HG02973 (cell line): Measurements from ENCODE around the gene CHST3.
"Not testable (repeated sequence)": the region's sequence is repeated elsewhere in the genome, so short reads cannot be mapped to it uniquely, and the experiment has no call there.

ENCODE experiments used
- ATAC-seq: cut with Tn5 transposase; IDR thresholded peaks from one replicate; pipeline ENCODE4 v1.9.1; 2021; ENCODE audit warnings: moderate library complexity; ENCODE audit not compliant: unreplicated experiment

CHST3 gene

DNA sequence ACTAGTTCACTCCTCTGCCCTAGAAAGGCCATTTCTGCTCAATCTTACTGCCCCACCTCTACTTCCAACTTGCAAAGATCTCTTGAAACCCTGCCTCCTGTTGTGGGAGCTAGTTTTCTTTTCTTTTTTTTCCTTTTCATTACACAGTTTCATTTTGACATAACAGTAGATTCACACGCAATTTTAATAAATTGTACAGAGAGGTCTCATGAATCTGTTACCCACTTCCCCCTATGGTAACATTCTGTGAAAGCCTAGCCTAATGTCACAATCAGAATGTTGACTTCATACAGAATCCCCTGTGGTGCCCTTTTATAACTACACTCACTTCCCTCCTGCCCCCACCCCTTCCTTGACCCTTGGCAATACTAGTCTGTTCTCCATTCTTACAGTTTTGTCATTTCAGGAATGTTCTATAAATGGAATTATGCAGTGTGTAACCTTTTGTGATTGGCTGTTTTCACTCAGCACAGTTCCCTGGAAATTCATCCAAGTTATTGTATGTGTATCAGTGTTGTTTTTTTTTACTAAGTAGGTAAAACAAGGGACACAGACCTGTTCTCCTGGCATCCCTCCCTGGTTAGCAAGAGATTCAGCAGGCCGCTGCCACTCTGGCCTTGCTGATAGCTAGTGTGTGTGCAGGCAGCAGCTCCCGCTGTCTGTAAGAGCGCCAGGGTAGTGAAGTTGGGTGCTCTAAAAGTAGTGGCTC is 21.5 kb downstream of the CHST3 start:
- no peak for ATAC-seq

DNA sequence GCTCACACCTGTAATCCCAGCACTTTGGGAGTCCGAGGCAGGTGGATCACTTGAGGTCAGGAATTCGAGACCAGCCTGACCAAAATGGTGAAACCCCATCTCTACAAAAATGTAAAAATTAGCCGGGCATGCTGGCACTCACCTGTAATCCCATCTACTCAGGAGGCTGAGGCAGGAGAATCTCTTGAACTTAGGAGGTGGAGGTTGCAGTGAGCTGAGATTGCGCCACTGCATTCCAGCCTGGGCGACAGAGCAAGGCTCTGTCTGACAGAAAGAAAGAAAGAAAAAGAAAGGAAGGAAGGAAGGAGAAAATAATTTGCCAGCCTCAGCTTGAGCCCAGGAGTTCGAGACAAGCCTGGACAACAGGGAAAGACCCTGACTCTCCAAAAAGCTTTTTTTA is 24.7 kb downstream of the CHST3 start:
- ATAC-seq = not testable (repeated sequence)

DNA sequence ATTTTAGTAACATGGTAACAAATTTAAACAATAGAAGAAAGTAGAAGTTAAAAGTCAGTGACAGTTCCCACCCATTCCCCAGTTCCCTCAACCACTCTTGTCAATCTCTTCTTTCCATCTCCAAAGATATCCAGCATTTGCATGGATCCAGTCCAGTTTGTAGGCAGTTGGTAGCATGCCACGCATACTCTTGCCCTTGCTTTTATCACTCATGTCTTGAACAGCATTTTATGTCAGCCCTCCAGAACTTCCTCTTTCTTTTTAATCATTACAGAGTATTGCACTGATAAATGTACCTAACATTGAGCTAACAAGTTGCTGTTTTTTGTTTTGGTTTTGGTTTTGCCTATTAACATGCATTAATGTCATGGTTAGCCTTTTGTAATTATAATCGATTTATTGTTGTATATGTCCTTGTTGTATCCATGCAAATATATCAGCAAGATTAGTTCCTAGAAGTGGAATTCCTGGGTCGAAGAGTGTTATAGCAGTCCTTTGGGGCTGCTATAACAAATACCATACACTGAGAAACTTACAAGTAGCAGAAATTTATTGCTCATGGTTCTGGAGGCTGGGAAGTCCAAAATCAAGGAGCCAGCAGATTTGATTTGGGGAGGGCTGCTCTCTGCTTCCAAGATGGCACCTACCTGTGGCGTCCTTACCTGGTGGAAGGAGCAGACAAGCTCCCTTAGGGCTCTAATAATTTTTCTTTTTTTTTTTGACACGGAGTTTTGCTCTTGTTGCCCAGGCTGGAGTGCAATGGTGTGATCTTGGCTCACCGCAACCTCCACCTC is 25.7 kb downstream of the CHST3 start:
- ATAC-seq = no peak

DNA sequence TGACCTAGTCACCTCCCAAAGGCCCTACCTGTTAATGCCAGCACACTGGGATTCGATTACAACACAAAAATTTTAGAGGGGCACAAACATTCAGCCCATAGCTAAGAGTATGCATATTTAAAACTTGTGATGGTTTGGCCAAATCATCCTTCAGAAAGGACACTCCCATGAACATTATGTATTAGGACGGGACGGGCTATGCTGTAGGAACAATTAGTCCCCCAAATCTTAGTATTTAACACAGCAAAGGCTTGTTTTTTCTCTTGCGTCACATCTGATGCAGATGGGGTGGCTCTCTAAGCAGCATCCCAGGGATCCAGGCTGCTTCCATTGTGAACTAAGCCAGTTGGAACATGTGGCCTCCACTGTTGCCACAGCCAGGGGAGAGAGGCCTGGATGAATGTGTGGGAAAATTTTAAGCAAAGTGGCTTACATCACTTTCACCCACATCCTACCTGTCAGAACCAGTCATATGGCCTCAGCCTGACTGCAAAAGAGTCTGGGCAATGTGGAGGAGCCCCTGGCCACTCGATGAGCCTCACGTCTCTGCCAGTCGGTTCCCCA is 26.6 kb downstream of the CHST3 start:
- no peak for ATAC-seq

DNA sequence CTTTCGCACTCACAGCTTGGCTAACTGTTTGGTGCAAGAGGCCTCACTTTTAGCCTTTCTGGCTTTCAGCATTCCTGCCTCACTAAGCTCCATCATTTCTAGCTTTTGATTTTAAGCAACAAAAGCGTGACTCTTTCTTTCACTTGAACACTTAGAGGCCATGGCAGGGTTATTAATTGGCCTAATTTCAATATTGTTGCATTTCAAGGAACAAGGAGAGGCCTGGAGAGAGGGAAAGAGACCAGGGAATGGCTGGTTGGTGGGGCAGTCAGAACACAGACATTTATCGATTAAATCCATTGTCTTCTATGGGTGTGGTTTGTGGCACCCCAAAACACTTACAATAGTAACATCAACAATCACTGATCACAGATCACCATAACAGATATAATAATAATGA is 31.3 kb downstream of the CHST3 start:
- no peak for ATAC-seq

DNA sequence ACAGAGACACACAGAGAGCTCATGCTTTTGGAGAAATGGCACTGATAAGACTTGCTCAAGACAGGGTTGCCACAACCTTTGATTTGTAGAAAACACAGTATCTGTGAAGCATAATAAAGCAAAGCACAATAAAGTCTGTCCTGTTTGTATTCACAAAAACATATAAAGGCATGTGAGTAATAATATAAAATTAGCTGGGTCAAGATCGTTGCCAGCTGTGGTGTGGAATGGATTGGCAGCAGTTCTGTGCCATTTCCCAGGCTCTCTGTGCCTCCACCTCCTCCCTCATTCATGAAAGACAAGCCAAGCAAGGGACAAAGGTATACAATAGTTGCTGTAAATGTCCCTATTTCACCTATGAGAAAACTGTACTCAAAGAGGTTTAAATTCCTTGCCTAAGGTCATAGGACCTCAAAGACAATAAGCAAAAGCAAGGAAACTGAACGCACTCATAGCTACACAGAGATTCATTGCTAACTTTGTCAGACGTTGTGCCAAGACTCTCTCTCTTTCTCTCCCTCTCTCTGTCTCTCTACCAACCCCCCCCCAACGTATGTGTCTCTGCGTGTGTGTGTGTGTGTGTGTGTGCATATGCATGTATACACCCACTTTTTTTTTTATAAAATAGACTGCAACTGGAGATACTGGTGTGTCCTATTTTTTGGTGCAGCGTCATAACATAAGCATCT is 31.8 kb downstream of the CHST3 start:
- ATAC-seq = no peak

DNA sequence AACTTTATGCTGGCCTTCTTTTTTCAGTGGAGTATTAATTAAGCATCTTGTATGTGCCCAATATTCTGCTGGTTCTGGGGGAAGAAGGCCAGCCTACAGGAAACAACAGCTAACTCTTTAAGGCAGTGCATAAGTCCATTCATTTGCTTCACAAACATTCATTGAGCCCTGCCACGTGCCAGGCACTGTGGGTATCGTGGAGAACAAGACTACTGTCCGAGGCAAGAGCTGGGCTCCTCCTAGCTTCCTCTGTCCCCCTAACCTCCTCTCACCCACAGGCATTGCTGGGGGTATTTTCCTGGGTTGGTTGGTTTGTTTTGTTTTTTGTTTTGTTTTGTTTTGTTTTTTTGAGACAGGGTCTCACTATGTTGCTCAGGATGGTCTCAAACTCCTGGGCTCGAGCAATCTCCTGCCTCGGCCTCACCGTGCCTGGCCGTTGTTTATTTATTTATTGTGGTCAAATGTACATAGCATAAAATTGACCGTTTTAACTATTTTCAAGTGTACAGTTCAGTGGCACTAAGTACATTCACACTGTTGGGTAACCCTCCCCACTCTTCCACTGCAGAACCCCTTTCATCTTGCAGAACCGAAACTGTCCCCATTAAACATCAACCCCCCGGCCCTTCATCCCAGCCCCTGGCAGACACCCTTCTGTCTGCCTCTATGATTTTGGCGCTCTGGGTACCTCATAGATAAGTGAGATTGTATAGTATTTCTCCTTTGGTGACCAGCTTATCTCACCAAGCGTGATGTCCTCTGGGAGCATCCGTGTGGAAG is 32.6 kb downstream of the CHST3 start:
- ATAC-seq = no peak

DNA sequence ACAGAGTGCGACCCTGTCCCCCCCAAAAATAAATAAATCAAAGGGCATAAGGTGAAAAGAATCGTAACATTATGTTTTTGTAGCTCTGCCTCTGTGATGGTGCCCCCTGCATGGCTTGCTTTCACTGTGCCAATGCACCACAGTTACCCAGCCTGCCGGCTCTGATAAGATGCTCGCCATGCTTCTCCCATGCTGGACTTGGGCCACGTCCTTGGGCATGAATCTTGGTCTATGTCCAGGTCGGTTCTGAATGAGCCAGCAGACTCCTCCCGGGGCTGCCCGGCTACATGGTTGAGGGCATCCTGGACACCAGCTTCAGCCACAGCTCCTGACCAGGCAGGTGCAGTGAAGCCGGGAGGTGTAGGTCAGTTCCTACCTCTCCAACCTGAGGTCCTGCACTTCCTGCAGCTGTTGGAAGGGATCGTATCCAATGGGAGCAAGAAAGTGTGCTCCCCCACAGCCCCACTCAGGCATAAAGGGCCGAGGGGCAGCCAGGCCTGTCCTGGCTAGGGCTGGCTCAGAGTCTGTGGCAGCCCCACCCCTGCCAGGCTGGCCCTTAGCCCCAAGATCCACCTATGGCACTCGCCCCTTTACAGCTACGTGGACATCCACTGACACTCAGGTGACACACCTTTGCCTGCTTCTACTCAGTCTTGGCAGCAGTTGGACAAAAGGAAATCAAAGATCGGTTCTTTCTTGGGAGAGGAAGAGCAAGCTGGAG is 34.1 kb downstream of the CHST3 start:
- no peak for ATAC-seq

DNA sequence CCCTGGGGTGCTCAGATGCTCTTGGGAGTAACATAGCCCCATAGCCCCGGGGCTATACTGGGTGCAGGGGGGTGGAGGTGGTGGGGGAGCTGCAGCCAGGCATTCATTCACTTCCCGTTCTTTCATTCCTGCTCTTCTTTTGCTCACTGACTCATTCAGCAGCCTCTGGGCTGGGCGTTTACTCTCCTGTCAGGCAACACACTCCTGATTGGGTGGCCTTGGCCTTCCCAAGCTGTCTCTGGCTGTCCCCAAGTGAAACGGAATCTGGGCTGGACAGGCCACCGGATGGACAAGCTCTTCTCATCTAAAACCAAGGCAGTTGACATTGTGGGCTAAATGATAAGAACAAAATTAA is 34.6 kb downstream of the CHST3 start:
- ATAC-seq = no peak

DNA sequence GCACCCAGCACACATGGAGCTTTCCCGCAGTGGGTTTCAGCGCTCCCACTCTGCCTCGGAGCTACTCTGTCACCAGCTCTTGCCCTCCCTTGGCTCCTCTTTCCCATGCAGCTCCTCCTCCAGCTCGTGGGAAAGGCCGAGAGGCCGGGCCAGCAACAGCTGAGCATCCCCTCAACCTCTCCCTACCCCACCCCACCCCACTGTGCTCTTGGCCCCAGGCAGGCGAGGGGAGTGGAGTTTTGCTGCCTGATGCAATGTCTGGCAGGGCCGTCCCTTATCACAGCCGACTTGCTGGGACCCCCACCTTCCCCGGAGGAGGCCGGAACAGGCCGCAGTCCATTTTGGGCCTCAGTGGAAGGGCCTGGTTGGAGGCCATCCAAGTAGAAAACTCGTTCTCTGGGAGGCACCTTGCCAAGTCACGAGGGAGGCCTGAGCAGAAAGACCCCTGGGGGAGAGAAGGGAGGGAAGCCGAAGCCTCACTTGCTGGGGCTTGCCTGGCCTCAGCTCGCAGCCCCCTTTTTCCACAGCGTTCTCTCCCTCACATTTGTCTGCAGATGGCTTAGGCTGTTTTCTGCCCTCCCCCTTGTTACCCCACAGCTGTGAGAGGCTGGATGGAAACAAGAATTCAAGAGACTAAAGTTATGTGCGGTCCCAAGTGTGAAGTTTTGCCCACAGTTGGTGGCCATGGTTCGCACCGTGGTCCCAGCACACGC is 35.3 kb downstream of the CHST3 start:
- ATAC-seq = no peak

DNA sequence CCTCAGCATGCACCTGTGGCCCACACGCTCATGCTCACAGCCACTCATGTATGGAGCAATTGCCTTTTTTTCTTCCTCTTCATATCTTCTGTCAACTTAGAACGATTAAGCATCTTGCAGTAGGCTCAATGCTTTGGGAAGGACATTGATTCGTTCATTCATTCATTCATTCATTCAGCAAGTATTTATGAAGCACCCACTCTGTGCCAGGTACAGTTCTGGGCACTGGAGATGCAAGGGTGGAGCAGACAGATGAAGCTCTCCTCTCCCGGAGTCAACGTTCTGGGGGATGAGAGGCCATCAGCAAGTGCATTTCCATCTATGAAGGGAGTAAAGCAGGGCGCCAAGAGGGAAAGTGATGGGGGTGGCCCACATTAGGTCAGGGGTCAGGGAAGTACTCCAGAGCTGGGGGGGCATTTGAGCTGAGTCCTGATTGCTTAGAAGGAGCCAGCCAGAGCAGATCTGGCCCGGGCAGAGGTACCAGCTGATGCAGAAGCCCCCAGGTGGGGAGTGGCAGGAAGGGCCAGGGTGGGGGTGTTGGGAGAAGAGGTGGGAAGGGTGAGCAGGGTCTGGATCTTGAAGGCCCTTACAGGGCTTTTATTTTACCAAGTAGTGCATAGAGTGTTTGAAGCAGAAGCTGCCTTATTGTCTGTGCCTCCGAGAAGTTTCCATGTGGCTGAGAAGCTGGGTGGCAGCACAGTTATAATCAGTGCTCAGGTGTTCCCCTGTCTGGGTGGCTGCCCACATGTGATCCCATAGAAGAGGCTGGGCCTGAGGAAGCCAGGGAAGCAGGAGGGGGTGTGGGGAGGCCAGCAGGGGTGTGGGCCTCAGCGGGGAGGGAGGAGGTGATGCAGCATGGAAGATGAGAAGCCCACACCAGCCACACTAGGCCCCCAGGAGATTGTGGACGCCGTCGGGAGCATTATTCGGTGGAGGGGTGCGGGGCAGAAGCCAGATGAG is 36.2 kb downstream of the CHST3 start:
- ATAC-seq = no peak

DNA sequence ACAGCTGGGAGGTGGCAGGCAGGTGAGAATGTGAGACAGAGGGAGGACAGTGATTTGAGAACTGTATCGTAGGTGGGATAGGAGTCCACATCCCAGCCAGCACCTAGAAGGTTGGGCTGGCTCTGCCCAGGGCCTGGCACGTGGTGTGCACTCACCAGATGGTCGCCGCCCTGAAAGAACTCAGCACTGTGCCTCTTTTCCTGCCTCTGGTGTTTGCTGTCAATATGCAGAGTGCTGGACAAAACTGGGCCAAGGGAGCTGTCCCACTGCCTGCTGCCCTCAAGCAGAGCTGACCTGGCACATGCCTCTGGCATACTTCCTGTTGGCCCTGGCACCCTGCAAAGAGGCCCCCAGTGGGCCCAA is 36.8 kb downstream of the CHST3 start:
- ATAC-seq = no peak

DNA sequence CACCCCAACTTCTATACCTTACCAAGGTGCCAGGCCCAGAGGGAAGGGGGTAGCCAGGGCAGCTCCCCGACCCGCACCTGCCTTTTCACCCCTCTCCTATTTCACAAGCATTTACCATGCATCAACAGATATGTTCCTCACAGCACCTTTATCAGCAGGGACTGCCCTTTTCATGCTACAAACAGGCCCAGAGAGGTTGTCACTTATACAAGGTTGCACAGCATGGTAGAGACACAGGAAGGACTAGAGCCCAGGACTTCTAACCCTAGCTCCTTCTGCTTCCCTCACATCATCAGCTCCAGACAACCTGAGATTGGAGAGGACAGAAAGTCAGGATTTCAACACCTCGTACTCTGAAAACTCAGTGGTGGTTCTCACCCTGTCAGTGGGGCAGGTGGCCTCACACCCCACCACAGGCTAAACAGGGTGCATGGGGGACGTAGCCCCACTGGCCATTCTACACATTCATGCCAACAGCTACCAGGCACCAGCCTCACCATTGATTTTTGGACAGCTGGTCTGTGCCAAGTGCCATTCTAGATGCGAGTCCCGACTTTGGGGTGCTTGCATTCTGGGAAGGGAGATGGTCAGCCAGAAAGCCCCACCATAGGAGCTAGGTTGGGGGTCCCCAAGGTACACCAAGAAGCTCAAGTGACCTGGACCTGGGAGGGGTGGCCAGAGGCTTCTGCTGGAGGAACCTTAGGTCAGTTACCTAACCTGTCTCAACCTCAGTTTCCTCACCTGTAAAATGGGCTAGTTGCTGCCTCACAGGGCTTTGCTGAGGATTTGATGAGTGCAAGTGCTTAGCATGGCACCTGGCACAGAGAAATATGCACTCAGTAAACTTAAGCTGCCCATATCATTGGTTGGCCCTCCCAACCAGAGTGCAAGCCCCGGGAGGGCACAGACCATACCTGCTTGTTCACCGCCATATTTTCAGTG is 38.4 kb downstream of the CHST3 start:
- no peak for ATAC-seq

DNA sequence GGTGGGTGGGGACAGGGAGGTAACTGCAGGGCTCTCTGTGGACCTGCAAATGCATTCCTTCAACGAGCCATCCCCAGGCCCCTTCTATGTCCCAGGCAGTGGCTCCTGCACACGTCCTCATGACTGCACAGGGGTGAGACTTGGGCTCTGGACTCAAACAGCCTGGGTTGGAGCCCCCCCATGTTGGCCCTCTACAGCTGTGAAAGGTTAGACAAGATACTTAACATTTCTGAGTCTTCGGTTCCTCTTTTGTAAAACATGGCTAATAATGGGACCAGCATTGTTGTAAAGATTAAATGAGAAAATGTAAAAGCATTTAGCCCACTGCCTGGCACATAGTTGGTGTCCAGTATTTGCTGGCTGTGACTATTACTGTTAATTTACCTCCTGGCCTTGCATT is 41.8 kb downstream of the CHST3 start:
- no peak for ATAC-seq

DNA sequence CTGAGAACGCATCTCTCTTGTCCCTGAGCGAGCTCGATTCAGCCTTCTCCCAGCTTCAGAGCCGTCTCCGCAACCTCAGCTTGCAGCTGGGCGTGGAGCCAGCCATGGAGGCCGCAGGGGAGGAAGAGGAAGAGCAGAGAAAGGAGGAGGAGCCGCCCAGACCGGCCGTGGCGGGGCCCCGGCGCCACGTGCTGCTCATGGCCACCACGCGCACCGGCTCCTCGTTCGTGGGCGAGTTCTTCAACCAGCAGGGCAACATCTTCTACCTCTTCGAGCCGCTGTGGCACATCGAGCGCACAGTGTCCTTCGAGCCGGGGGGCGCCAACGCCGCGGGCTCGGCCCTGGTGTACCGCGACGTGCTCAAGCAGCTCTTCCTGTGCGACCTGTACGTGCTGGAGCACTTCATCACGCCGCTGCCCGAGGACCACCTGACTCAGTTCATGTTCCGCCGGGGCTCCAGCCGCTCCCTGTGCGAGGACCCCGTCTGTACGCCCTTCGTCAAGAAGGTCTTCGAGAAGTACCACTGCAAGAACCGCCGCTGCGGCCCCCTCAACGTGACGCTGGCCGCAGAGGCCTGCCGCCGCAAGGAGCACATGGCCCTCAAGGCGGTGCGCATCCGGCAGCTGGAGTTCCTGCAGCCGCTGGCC is 43.2 kb downstream of the CHST3 start:
- ATAC-seq = no peak

DNA sequence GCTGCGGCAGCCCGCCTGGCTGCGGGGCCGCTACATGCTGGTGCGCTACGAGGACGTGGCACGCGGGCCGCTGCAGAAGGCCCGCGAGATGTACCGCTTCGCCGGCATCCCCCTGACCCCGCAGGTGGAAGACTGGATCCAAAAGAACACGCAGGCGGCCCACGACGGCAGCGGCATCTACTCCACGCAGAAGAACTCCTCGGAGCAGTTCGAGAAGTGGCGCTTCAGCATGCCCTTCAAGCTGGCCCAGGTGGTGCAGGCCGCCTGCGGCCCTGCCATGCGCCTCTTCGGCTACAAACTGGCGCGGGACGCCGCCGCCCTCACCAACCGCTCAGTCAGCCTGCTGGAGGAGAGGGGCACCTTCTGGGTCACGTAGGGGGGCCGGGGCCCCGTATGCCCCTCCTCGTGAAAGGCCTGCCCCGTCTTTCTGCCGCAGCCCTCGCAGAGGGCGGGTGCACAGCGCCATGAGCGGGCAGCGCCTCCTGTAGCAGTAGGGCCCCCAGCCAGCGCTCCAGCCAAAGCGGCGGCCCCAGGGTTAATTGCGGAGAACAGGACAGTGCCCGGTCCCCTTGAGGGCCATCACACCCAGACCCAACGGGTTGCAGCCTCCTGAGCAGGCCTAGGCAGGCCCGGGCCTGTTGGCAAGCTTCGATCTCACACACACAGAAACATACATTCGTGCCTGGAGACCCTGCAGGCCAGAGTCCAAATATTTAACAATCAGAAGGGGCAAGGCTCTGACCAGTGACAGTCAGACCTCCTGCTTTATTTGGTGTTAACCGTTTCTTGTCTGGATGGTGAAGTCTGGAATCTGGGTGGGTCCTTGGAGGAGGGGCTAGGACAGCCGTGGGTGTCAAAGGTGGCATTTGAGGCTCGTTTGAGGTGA is 44.1 kb downstream of the CHST3 start:
- no peak for ATAC-seq
